ENCODE results near the gene ZNF865.
A peak's percentile ranks its signal among the peaks of the same experiment; 100 is the strongest.

Gene ZNF865

GRCh38 chr19:55632463-55632834, 27.0 kb downstream of the ZNF865 start:
- Histone ChIP-seq H4K20me1 (ENCODE audit: insufficient read depth, low read length) (peaks cover 15% of the 10 kb centered on the region), H3K4me2 (ENCODE audit: insufficient read depth, low read length) (no peak overlapping the region), H3K4me1 (ENCODE audit: insufficient read depth, low read length) (peaks cover 36% of the 10 kb centered on the region), H3K79me2 (ENCODE audit: insufficient read depth, low read length) (peaks cover 31% of the 10 kb centered on the region), H3K36me3 (ENCODE audit: insufficient read depth, low read length) (no peaks in the 10 kb centered on the region; the same call in 1 of the 2 replicates), H3K4me3 (ENCODE audit: low read depth in 1 of 2, low read length in 2 of 2) (no peak overlapping the region), H3K27me3 (ENCODE audit: insufficient read depth, low read length, poor library complexity) (no peaks in the 10 kb centered on the region), H3K9ac (ENCODE audit: low read depth, low read length) (no peak overlapping the region), H3K9me3 (ENCODE audit: insufficient read depth, low read length, severe bottlenecking) (no peaks in the 10 kb centered on the region), H2AFZ (ENCODE audit: low read depth, low read length) (peak overlapping the region; percentile 84), H3K27ac (ENCODE audit: low read length) (peak overlapping the region; percentile 56; the same call in 1 of the 2 replicates)
- ATAC-seq (ENCODE audit: insufficient read depth, low read depth) (peak; percentile 67), DNase-seq (peak; percentile 91)
- TF ChIP-seq EZH2 (IDR thresholded peaks at IDR 0.05; ENCODE audit: borderline replicate concordance, low read depth, low read length, severe bottlenecking) = no peak
- peak; percentile 95 for TF ChIP-seq CTCF (IDR thresholded peaks at IDR 0.05; ENCODE audit: borderline replicate concordance, extremely low read depth, low read length, poor library complexity, severe bottlenecking)

- DNase-seq (no peak), ATAC-seq (ENCODE audit: insufficient read depth, low read depth) (no peak)
- Histone ChIP-seq H3K36me3 (ENCODE audit: insufficient read depth, low read length) (peaks cover 3% of the 10 kb centered on the region), H3K79me2 (ENCODE audit: insufficient read depth, low read length) (peaks cover 44% of the 10 kb centered on the region), H3K27me3 (ENCODE audit: insufficient read depth, low read length, poor library complexity) (no peaks in the 10 kb centered on the region), H3K4me3 (ENCODE audit: low read depth in 1 of 2, low read length in 2 of 2) (peak overlapping the region in 1 of 2 experiments; percentile 87; a peak in 2 of 4 replicates), H3K9me3 (ENCODE audit: insufficient read depth, low read length, severe bottlenecking) (no peaks in the 10 kb centered on the region), H3K9ac (ENCODE audit: low read depth, low read length) (peak overlapping the region; percentile 89), H3K27ac (ENCODE audit: low read length) (peak overlapping the region; percentile 91), H3K4me2 (ENCODE audit: insufficient read depth, low read length) (peak overlapping the region; percentile 94), H4K20me1 (ENCODE audit: insufficient read depth, low read length) (peaks cover 15% of the 10 kb centered on the region), H2AFZ (ENCODE audit: low read depth, low read length) (peak overlapping the region; percentile 84), H3K4me1 (ENCODE audit: insufficient read depth, low read length) (peaks cover 50% of the 10 kb centered on the region)
- TF ChIP-seq CTCF (IDR thresholded peaks at IDR 0.05; ENCODE audit: borderline replicate concordance, extremely low read depth, low read length, poor library complexity, severe bottlenecking) (no peak), EZH2 (IDR thresholded peaks at IDR 0.05; ENCODE audit: borderline replicate concordance, low read depth, low read length, severe bottlenecking) (no peak)
Measured at GRCh38 chr19:55633861-55634260, 28.4 kb downstream of the ZNF865 start.

GRCh38 chr19:55635334-55635717, 29.9 kb downstream of the ZNF865 start:
- Histone ChIP-seq H3K36me3 (ENCODE audit: insufficient read depth, low read length) (peaks cover 3% of the 10 kb centered on the region), H3K9ac (ENCODE audit: low read depth, low read length) (peak overlapping the region; percentile 89), H3K9me3 (ENCODE audit: insufficient read depth, low read length, severe bottlenecking) (no peaks in the 10 kb centered on the region), H3K4me3 (ENCODE audit: low read depth in 1 of 2, low read length in 2 of 2) (peak overlapping the region; percentile 87 to 94), H3K4me1 (ENCODE audit: insufficient read depth, low read length) (peaks cover 61% of the 10 kb centered on the region), H3K27ac (ENCODE audit: low read length) (peak overlapping the region; percentile 91), H2AFZ (ENCODE audit: low read depth, low read length) (peak overlapping the region; percentile 84), H3K4me2 (ENCODE audit: insufficient read depth, low read length) (peak overlapping the region; percentile 94), H3K79me2 (ENCODE audit: insufficient read depth, low read length) (peaks cover 50% of the 10 kb centered on the region), H3K27me3 (ENCODE audit: insufficient read depth, low read length, poor library complexity) (no peaks in the 10 kb centered on the region), H4K20me1 (ENCODE audit: insufficient read depth, low read length) (peaks cover 15% of the 10 kb centered on the region)
- ATAC-seq (ENCODE audit: insufficient read depth, low read depth) (no peak), DNase-seq (no peak)
- no peak for TF ChIP-seq CTCF (IDR thresholded peaks at IDR 0.05; ENCODE audit: borderline replicate concordance, extremely low read depth, low read length, poor library complexity, severe bottlenecking)
- TF ChIP-seq EZH2 (IDR thresholded peaks at IDR 0.05; ENCODE audit: borderline replicate concordance, low read depth, low read length, severe bottlenecking) = no peak
